Stimulated activated naive B cell treated with anti-CD40 and anti-IgM and Interleukin-4, amounts not matched to agents 10 μg/mL and 1 μg/mL and 100 μg/mL, for 72 hours (primary cell): ENCODE data around the gene INSIG1.

Source experiments
- ATAC-seq, 2 donors: fragments of 150-1000 bp; cut with Tn5 transposase; replicated peaks; 2 replicates each; pipeline ENCODE4 v1.10.0; 2021; ENCODE audit warnings: moderate library complexity in 1 of 2
- DNase-seq: peaks from one replicate; pipeline ENCODE4 v3.0.0; 2021
- H3K27ac Mint-ChIP-seq: one replicate; pipeline ENCODE4 v1.8.0; 2022; ENCODE audit warnings: mild to moderate bottlenecking, mixed read lengths
- H3K27me3 Mint-ChIP-seq, 2 donors: one replicate each; pipeline ENCODE4 v1.8.0; 2022; ENCODE audit warnings: mixed read lengths in 2 of 2
- H3K36me3 Mint-ChIP-seq, 2 donors: one replicate each; pipeline ENCODE4 v1.8.0; 2022; ENCODE audit warnings: mixed read lengths in 2 of 2, mild to moderate bottlenecking in 1 of 2
- H3K4me1 Mint-ChIP-seq, 2 donors: one replicate each; pipeline ENCODE4 v1.8.0; 2022; ENCODE audit warnings: mixed read lengths in 2 of 2, mild to moderate bottlenecking in 1 of 2
- H3K4me3 Mint-ChIP-seq, 2 donors: one replicate each; pipeline ENCODE4 v1.8.0; 2022; ENCODE audit warnings: mild to moderate bottlenecking in 2 of 2, mixed read lengths in 2 of 2, moderate library complexity in 1 of 2
- H3K9me3 Mint-ChIP-seq, 2 donors: one replicate each; pipeline ENCODE4 v1.8.0; 2022; ENCODE audit warnings: mixed read lengths in 2 of 2, mild to moderate bottlenecking in 1 of 2

The INSIG1 gene

DNA sequence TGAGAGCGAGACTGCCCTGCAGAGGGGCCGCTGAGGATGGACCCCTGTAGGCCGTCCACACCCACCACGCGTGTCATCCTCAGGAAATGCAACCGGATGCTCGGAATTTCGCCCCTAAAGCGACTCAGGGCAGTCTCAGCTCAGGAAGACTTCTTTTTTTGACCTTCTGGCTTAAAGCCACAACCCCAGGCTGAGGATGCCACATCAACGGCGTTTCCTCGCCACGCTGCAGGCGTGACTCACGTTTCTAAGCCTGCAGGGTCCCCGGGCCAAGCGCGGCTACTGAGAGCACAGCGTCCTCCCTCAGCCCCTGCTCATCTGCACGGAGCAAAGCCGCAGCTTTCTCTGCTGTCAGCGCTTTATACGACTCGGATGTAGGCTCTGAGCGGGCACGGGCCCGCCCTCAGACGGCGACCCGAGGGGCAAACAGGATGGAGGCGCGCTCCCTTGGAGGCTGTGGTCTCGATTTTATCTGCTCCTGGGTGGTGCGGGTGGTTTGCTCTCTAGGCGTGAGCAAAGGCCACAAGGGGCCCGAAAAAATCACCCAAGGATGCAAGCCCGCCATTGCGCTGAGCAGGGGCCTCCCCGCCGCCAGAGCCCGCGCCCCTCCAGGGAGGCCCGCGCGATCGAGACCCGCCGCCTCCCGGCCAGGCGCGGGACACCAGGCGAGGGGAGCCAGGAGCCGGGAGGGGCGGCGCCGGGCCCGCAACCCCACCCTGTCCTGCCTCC is 726 bp upstream of the INSIG1 start:
- H3K36me3 Mint-ChIP-seq, result peaks cover 29 to 48% of the 10 kb centered on the region in 2 donors
- peaks cover 33 to 63% of the 10 kb centered on the region in 2 donors for H3K4me1 Mint-ChIP-seq
- H3K27me3 Mint-ChIP-seq, result peaks cover 0 to 6% of the 10 kb centered on the region in 2 donors
- peak; percentile 25 to 45 for ATAC-seq
- peak; percentile 59 for DNase-seq
- H3K27ac Mint-ChIP-seq, result peak overlapping the region; percentile 95
- H3K9me3 Mint-ChIP-seq, result peaks cover 4 to 5% of the 10 kb centered on the region in 2 donors
- H3K4me3 Mint-ChIP-seq, result peak overlapping the region; percentile 83 to 95

GRCh38 chr7:155298288-155298833 is 683 bp downstream of the INSIG1 start:
- Mint-ChIP-seq H3K27me3 (no peaks in the 10 kb centered on the region), H3K4me1 (peaks cover 27 to 52% of the 10 kb centered on the region in 2 donors), H3K27ac (peak overlapping the region; percentile 99), H3K36me3 (peaks cover 24 to 44% of the 10 kb centered on the region in 2 donors), H3K9me3 (peaks cover 1 to 4% of the 10 kb centered on the region in 2 donors), H3K4me3 (peak overlapping the region; percentile 95 to 96)
- DNase-seq (no peak), ATAC-seq (peak; percentile 3 to 4)

DNA sequence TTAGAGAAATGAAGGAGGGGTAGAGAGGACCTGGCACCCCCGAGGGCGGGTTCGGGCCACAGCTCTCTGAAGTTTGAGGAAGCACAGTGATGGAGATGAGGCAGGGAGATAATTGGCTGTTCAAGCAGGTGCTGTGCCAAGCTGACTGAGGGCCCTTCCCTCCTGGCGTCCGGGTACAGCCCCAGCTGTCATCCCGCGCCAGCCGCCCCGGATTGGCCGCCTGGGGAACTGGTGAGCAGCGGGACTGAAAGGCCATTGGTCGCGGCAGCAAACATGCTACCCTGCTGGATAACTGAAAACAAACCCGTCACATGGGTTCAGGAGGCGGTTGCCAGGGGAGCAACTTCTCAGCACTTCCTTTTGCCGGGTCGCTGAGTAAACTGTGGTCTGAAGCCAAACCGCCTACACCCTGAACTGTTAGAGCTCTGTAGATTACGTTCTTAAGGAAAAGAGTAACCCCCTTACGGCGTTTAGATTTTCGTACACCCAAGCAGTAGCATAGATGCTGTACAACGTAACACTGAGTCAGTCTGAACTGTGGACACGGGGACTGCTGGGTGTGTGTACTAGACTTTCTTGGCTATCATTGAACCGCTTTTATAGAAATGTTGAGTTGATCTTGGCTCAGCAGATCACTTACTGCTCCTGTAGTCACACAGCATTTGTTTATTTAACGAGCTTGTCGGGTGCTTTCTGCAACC is 1.3 kb downstream of the INSIG1 start:
- DNase-seq (peak; percentile 97), ATAC-seq (peak; percentile 78 to 80)
- H3K27me3 Mint-ChIP-seq, result no peaks in the 10 kb centered on the region
- H3K4me1 Mint-ChIP-seq, result peaks cover 25 to 53% of the 10 kb centered on the region in 2 donors
- peaks cover 1 to 4% of the 10 kb centered on the region in 2 donors for H3K9me3 Mint-ChIP-seq
- peak overlapping the region; percentile 99 for H3K27ac Mint-ChIP-seq
- peak overlapping the region; percentile 95 to 96 for H3K4me3 Mint-ChIP-seq
- H3K36me3 Mint-ChIP-seq, result peaks cover 27 to 47% of the 10 kb centered on the region in 2 donors

DNA sequence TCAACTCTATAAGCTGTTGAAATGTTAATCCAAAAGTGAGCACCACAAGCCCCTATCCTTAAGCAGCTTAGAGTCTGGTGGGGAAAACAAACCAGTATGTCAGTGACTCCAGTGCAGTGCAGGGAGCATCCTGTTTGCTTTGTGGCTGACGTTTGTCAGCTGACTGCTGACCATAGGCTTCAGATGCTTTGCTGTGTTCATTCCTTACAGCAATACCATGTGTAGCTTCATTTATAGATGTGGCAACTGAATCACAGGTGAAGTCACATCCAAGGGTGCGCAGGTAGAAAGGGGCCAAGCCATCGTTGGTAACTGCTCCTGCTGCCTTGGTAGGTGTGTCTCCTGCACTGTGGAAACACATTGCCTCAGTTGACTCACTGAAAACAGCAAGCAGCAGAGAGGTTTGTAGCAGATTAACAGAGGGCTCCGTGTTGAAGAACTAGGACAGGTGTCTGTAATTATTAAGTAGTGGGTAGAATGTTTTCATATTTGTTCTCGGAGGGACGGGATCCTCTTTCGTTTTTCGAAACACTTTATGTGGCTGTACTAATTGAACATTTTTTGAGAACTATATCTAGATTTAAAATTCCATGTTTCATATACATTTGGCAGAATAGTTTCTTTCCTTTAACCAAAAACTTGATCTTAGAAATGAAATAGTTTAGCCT is 2.0 kb downstream of the INSIG1 start:
- Mint-ChIP-seq H3K27ac (peak overlapping the region; percentile 99), H3K9me3 (no peaks in the 10 kb centered on the region), H3K4me3 (peak overlapping the region; percentile 95 to 96), H3K36me3 (peaks cover 32 to 48% of the 10 kb centered on the region in 2 donors), H3K4me1 (peaks cover 24 to 51% of the 10 kb centered on the region in 2 donors), H3K27me3 (no peaks in the 10 kb centered on the region)
- DNase-seq, result no peak
- ATAC-seq, result no peak

DNA sequence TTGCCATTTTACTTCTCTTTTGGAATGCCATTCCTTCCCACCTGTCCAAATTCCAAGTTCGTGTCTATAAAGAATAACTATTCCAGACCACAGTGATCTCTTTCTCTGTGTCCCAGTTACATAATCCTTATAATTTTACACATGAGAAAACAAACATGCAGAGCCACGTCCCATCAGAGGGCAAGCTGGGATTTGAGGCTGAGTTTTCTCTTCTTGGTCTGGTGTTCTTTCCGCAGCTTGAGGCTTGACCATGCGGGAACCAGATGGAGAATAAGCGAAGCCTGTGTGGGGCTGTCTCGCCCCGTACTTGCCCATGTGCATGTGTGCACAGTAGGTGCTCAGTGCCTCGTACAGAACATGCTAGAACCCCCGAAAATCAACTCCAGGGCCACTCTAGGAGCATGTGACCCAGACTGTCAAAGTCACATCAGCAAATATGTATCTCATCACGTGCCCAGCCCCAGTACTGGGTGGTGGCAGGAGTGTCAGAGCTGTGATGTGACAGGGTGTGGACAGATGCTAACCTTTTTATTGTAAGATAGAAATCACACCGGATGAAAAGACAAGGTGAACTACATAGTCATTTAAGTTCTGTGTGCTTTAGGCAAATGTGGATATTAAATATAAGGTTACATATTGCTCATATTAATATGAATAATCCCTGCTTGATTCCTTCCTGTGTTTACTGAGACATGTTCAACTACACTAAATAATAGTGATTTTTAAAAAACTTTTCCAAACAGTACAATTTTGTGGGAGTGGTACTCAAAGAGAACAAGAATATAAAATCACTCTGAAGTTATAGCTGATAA is 3.2 kb downstream of the INSIG1 start:
- Mint-ChIP-seq H3K27me3 (no peaks in the 10 kb centered on the region), H3K9me3 (no peaks in the 10 kb centered on the region), H3K27ac (peak overlapping the region; percentile 42), H3K4me1 (peaks cover 28 to 54% of the 10 kb centered on the region in 2 donors), H3K4me3 (peak overlapping the region; percentile 77 to 79), H3K36me3 (peaks cover 39 to 53% of the 10 kb centered on the region in 2 donors)
- no peak for DNase-seq
- no peak for ATAC-seq

DNA sequence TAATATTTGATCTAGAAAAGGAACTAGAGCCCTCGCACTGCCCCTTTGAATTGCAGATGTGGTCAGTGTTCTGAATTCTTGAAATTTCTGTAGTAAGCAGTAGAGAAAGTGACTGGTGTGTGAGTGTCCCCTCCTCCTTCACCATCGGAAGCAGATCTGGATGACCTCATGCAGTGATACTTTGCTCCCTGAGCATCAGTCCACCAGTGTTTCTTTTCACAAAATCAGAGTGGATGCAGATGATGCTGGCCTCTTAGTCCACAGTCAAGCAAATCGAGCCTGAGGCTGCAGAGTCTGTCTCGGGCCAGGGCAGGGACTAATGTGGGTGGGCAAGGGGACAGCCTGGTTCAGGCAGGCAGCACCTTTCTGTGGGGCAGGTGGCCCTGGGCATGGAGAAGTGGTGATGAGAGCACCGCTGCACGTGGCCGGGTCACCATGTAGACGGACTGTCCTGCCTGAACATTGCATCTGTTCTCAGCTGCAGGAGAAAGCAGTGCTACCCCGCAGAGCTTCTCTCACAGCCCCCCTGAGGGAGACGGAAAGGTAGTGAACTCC is 5.4 kb downstream of the INSIG1 start:
- Mint-ChIP-seq H3K27ac (no peak overlapping the region), H3K4me1 (peaks cover 23 to 58% of the 10 kb centered on the region in 2 donors), H3K9me3 (no peaks in the 10 kb centered on the region), H3K36me3 (peaks cover 53 to 56% of the 10 kb centered on the region in 2 donors), H3K27me3 (no peaks in the 10 kb centered on the region), H3K4me3 (no peak overlapping the region)
- ATAC-seq (no peak), DNase-seq (no peak)

GRCh38 chr7:155303897-155304296 is 6.2 kb downstream of the INSIG1 start:
- DNase-seq (no peak), ATAC-seq (no peak)
- no peak overlapping the region for H3K27ac Mint-ChIP-seq
- H3K9me3 Mint-ChIP-seq, result no peaks in the 10 kb centered on the region
- no peaks in the 10 kb centered on the region for H3K27me3 Mint-ChIP-seq
- H3K36me3 Mint-ChIP-seq, result peaks cover 53 to 56% of the 10 kb centered on the region in 2 donors
- no peak overlapping the region for H3K4me3 Mint-ChIP-seq
- H3K4me1 Mint-ChIP-seq, result peaks cover 23 to 58% of the 10 kb centered on the region in 2 donors

- Mint-ChIP-seq H3K9me3 (no peaks in the 10 kb centered on the region), H3K27ac (peak overlapping the region; percentile 63), H3K27me3 (no peaks in the 10 kb centered on the region), H3K4me3 (peak overlapping the region; percentile 63 to 68), H3K36me3 (peaks cover 52 to 53% of the 10 kb centered on the region in 2 donors), H3K4me1 (peaks cover 22 to 51% of the 10 kb centered on the region in 2 donors)
- ATAC-seq (no peak), DNase-seq (no peak)
Measured at GRCh38 chr7:155305231-155305904, 7.7 kb downstream of the INSIG1 start.

- Mint-ChIP-seq H3K4me3 (peak overlapping the region; percentile 10 to 35), H3K36me3 (peaks cover 48 to 49% of the 10 kb centered on the region in 2 donors), H3K27ac (peak overlapping the region; percentile 20), H3K9me3 (no peaks in the 10 kb centered on the region), H3K27me3 (no peaks in the 10 kb centered on the region), H3K4me1 (peaks cover 15 to 39% of the 10 kb centered on the region in 2 donors)
- DNase-seq, result peak; percentile 18
- peak; percentile 98 for ATAC-seq
Measured at GRCh38 chr7:155306673-155307470, 9.2 kb downstream of the INSIG1 start.

- ATAC-seq, result no peak
- Mint-ChIP-seq H3K9me3 (no peaks in the 10 kb centered on the region), H3K27ac (no peak overlapping the region), H3K36me3 (peaks cover 55 to 63% of the 10 kb centered on the region in 2 donors), H3K27me3 (no peaks in the 10 kb centered on the region), H3K4me3 (no peak overlapping the region), H3K4me1 (peaks cover 15 to 35% of the 10 kb centered on the region in 2 donors)
- no peak for DNase-seq
Measured at GRCh38 chr7:155308330-155309020, 10.8 kb downstream of the INSIG1 start.

DNA sequence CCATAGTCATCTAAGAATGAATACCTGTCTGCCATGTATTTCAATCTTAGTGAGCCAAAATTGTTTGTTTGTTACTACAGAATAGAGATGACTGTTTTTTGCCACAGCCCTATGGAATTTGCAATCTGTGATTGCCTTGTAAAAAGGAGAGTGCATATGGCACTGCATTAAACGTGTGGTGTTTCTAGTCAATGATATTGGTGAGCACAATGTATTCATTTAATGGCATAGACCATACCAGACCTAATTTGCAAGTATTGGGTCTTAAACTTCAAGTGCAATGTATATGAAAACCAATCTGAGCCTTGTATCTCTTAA is 11.3 kb downstream of the INSIG1 start:
- peaks cover 0 to 1% of the 10 kb centered on the region in 2 donors for H3K9me3 Mint-ChIP-seq
- no peak for DNase-seq
- ATAC-seq, result no peak
- H3K27me3 Mint-ChIP-seq, result no peaks in the 10 kb centered on the region
- no peak overlapping the region for H3K27ac Mint-ChIP-seq
- H3K4me3 Mint-ChIP-seq, result no peak overlapping the region
- H3K4me1 Mint-ChIP-seq, result peaks cover 15 to 33% of the 10 kb centered on the region in 2 donors
- H3K36me3 Mint-ChIP-seq, result peaks cover 52 to 62% of the 10 kb centered on the region in 2 donors
